Lower leg skin (tissue), 4 donors: ENCODE results near the gene CYP2U1. TPM values are rescaled to one million over a fixed set of nuclear protein-coding genes. Genes with fewer than 3 reads are reported as not detected.
"Not testable (repeated sequence)": the region's sequence is repeated elsewhere in the genome, so short reads cannot be mapped to it uniquely, and the experiment has no call there.

ENCODE experiments used
- DNase-seq, 2 donors: peaks; one replicate each; pipeline ENCODE4 v3.0.0-alpha.2; 2019; ENCODE audit warnings: low spot score in 2 of 2
- H3K4me3 ChIP-seq: fragments of 200-600 bp; sonication (generic); 2 replicates; pipeline ENCODE4 v1.5.1; 2017; ENCODE audit warnings: mild to moderate bottlenecking, low read depth; ENCODE audit not compliant: poor library complexity, severe bottlenecking
- CTCF ChIP-seq, 3 donors: fragments of 450-650 bp; IDR thresholded peaks; one replicate each; pipeline ENCODE4 v1.5.1; 2016; ENCODE audit warnings: antibody characterized with exemption in 3 of 3, mild to moderate bottlenecking in 3 of 3, moderate library complexity in 2 of 3
- POLR2A ChIP-seq, 2 donors: fragments of 450-650 bp; IDR thresholded peaks; one replicate each; pipeline ENCODE4 v1.6.1; 2016 to 2017; ENCODE audit warnings: antibody characterized with exemption in 2 of 2, mild to moderate bottlenecking in 1 of 2, moderate library complexity in 1 of 2
- WGBS, 2 donors: methylation state at CpG; one replicate each; pipeline ENCODE4 v1.1.5; 2018; 5-methylcytosine and 5-hydroxymethylcytosine counted together
- intact Hi-C: fragments of 100-400 bp; cut with DNase I; formaldehyde crosslinking; loops from one replicate; pipeline ENCODE4 v1.15.0; 2023; ENCODE audit warnings: low total_unique reads
- total RNA-seq, 4 donors: library from RNA; depleted of rRNA; stranded (reverse); fragments of >200 nt; gene quantifications; one replicate each; pipeline ENCODE4 v1.1.0, GENCODE V29; 2016

Gene CYP2U1
- total RNA-seq, 4 donors from 2014 or later, result 2.2 to 5.8 (median 4.8) TPM

GRCh38 chr4:107939307-107939706 lies 8.0 kb downstream of the CYP2U1 start:
- 100% methylated on average over 1 of the region's 1 CpG for WGBS, 2 donors
- intact Hi-C loops, result no loop called here
- no peak overlapping the region for H3K4me3 ChIP-seq
- no peak for DNase-seq
- TF ChIP-seq POLR2A (IDR thresholded peaks at IDR 0.05), result no peak

- no peak for DNase-seq
- intact Hi-C loops, result no loop called here
- WGBS, 2 donors, result 95 to 96% methylated on average over 3 of the region's 3 CpGs
- no peak for TF ChIP-seq CTCF (IDR thresholded peaks at IDR 0.05)
- TF ChIP-seq POLR2A (IDR thresholded peaks at IDR 0.05), result no peak
- no peak overlapping the region for H3K4me3 ChIP-seq
These were observed 14.5 kb downstream of the CYP2U1 start for GRCh38 chr4:107945809-107946208.

- no peak for DNase-seq
- WGBS, 2 donors, result 88 to 94% methylated on average over 2 of the region's 2 CpGs
- TF ChIP-seq CTCF (IDR thresholded peaks at IDR 0.05), result no peak
- TF ChIP-seq POLR2A (IDR thresholded peaks at IDR 0.05), result no peak
- no peak overlapping the region for H3K4me3 ChIP-seq
- intact Hi-C loops, result no loop called here
These were observed 19.6 kb downstream of the CYP2U1 start for GRCh38 chr4:107950746-107951540.

DNA sequence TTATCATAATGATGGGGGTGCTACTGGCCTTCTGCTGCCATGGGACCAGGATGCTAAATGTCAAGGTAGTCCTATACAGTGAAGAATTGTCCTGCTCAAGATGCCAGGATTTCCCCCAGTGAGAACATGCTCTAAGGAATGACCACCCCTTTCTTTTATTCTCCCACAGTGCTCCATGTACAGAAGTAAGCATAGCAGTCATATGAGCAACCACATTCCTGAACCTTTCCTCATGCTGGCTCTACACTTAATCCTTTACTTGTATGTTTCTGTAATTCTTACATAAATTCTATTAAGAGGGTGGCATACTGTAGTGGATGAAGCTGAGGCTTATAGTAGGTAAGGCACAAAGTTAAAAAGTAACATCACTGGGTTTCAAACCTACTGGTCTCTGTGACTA lies 20.2 kb downstream of the CYP2U1 start:
- no peak for DNase-seq
- H3K4me3 ChIP-seq, result no peak overlapping the region
- intact Hi-C loops, result no loop called here
- TF ChIP-seq CTCF (IDR thresholded peaks at IDR 0.05) (no peak), POLR2A (IDR thresholded peaks at IDR 0.05) (no peak)

DNA sequence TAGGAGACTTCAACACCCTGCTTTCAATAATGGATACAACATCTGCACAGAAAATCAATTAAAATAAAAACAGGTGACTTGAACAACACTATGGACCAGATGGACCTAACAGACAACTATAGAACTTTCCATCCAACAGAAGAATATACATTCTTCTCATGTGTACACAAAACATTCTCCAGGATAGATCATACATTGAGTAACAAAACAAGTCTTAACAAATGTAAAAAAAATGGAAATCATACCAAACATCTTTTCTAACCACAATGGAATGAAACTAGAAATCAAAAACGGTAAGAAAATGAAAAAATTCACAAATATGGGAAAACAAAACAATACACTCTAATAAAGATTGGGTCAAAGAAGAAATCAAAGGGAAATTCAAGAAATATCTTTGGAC lies 24.7 kb downstream of the CYP2U1 start:
- no peak for TF ChIP-seq POLR2A (IDR thresholded peaks at IDR 0.05)
- no peak for TF ChIP-seq CTCF (IDR thresholded peaks at IDR 0.05)
- H3K4me3 ChIP-seq, result no peak overlapping the region
- intact Hi-C loops, result no loop called here
- 81 to 84% methylated on average over 1 of the region's 1 CpG for WGBS, 2 donors
- DNase-seq, result no peak

GRCh38 chr4:107966903-107967302 lies 35.6 kb downstream of the CYP2U1 start:
- intact Hi-C loops, result no loop called here
- no peak overlapping the region for H3K4me3 ChIP-seq
- no peak for DNase-seq
- no peak for TF ChIP-seq POLR2A (IDR thresholded peaks at IDR 0.05)
- TF ChIP-seq CTCF (IDR thresholded peaks at IDR 0.05), result no peak
- 60 to 64% methylated on average over 4 of the region's 4 CpGs for WGBS, 2 donors

DNA sequence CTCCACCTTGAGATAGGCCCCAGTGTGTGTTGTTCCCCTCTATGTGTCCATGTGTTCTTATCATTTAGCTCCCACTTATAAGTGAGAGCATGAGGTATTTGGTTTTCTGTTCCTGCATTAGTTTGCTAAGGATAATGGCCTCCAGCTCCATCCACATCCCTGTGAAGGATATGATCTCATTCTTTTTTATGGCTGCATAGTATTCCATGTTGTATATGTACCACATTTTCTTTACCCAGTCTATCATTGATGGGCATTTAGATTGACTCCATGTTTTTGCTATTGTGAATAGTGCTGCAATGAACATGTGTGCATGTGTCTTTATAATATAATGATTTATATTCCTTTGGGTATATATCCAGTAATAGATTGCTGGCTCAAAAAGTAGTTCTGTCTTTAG lies 36.2 kb downstream of the CYP2U1 start:
- H3K4me3 ChIP-seq, intact Hi-C loops: not testable (repeated sequence)

GRCh38 chr4:107967921-107968320 lies 36.6 kb downstream of the CYP2U1 start:
- 93 to 96% methylated on average over 1 of the region's 1 CpG for whole genome bisulfite sequencing, 2 donors
- H3K4me3 ChIP-seq, intact Hi-C loops, DNase-seq: not testable (repeated sequence)

More for the DNA sequence above, 36.2 kb downstream of the CYP2U1 start:
- not testable (repeated sequence) for DNase-seq
